22Rv1 (cell line): Measurements from ENCODE around the gene VPS8.

Experiments
- H3K27ac ChIP-seq: fragments of 450-650 bp; 2 replicates; pipeline ENCODE4 v1.5.1; 2017
- ZFX ChIP-seq: fragments of 450-650 bp; IDR thresholded peaks from 2 replicates; pipeline ENCODE4 v1.6.1; 2017; ENCODE audit warnings: antibody characterized with exemption, borderline replicate concordance
- TF ChIP-seq, protein P1 (sequence below): fragments of 450-650 bp; IDR thresholded peaks from 2 replicates; pipeline ENCODE4 v1.5.1; 2017; ENCODE audit warnings: mild to moderate bottlenecking

The VPS8 gene

DNA sequence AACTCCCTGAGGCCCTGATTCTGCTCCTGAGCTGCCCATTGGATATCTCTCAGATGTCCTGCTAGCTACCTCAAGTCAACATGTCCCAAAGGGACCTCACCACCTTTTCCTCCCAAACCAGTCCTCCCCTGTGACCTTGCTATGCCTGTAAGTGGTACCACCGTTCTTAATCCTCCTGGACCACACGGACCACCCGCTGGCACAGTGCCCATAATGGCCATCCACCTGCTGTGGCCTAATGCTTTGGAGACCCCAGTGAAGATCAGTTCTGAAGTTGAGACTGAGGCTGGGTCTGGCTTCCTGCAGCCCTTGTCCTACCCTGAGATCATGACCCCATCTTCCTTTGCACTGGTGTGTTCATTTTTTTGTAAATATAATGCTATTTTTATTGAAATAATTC lies 15.0 kb upstream of the VPS8 start:
- no peak for TF ChIP-seq ZFX
- TF ChIP-seq, protein P1, sequence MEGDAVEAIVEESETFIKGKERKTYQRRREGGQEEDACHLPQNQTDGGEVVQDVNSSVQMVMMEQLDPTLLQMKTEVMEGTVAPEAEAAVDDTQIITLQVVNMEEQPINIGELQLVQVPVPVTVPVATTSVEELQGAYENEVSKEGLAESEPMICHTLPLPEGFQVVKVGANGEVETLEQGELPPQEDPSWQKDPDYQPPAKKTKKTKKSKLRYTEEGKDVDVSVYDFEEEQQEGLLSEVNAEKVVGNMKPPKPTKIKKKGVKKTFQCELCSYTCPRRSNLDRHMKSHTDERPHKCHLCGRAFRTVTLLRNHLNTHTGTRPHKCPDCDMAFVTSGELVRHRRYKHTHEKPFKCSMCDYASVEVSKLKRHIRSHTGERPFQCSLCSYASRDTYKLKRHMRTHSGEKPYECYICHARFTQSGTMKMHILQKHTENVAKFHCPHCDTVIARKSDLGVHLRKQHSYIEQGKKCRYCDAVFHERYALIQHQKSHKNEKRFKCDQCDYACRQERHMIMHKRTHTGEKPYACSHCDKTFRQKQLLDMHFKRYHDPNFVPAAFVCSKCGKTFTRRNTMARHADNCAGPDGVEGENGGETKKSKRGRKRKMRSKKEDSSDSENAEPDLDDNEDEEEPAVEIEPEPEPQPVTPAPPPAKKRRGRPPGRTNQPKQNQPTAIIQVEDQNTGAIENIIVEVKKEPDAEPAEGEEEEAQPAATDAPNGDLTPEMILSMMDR: no peak
- no peak overlapping the region for H3K27ac ChIP-seq

DNA sequence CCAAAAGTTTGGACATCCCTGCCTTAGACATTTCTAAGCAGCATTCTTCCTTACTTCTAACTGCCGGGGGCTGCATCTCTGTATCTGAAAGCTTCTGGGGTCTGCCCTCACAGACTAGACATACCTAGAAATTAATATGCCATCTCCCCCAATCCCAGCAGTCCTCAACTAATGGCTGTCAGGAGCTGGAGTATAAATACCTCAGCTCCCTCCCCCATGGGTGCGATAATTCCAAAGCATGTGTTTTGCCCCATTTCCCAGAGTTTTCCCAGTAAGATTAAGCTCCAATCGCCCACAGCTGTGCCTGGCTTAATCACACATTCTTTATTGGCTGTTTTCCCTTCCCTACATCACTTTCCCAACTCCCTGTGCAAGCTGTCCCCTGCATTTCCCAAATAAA lies 13.8 kb upstream of the VPS8 start:
- no peak overlapping the region for H3K27ac ChIP-seq
- no peak for TF ChIP-seq ZFX
- TF ChIP-seq, protein P1: no peak

DNA sequence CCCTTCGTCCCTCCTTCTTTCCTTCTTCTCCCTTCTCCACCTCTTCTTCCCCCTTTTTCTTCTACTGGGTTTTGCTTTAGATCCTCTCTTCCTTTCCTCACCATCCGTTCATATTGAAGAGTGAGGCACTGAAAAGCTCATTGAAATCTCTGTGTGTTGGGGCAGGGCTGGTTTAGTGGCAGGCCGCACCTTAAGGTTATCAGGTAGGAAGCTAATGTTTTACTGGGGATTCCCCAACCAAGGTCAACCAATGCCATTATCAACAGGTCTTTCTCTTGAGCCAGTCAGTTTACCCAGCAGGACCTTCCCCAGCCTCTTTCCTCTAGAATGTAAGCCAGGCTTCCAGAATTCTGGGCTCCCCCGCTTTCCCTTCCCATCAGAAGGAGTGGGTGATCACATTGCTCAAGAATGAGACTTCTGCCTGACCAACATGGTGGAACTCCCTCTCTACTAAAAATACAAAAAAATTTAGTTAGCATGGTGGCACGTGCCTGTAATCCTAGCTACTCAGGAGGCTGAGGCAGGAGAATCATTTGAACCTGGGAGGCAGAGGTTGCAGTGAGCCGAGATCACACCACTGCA lies 11.5 kb upstream of the VPS8 start:
- TF ChIP-seq, protein P1: no peak
- no peak for TF ChIP-seq ZFX
- no peak overlapping the region for H3K27ac ChIP-seq

DNA sequence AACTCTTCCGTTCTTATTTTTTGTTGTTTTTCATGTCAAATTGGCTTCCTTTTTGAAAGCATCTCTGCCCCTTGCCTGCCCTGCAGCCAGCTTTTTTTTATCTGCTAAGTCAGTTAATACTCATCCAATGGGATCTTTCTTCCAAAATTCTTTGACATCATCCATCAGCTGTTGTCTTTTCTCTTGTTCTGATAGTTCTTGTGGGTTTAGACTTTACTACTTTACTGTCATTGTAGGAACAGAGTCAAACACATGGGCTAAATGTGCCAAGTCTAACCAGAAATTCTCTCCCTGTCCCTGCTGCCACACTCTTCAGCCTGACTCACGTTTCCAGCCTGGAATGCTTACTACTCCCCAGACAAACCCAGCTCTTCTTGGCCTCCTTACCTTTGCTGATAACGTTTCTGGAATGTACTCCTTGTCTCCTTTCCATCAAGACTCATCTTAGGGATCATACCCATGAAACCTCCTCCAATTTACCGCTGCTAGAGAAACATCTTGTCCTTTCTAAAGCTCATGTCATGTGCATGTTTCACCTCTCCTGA lies 10.7 kb upstream of the VPS8 start:
- TF ChIP-seq ZFX: no peak
- TF ChIP-seq, protein P1: no peak
- no peak overlapping the region for H3K27ac ChIP-seq

DNA sequence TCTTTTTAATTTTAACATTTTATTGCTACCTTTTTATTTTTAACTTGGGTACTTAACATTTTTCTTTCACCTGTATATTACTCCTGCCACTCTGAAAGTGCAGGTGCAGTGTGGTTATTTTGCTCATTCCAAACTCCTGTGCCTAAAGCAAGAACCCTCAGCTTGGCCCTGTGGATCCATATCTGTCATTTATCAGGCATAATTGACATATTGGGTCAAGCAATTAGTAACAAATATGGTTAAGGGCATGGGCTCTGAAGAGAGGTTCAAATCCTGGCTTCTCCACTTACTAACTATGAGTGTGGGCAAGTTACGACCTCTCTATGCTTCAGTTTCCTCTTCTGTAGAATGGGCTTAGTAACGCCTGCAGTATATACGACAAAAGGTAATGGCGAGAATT lies 9.8 kb upstream of the VPS8 start:
- no peak overlapping the region for H3K27ac ChIP-seq
- TF ChIP-seq ZFX: no peak
- TF ChIP-seq, protein P1: no peak

DNA sequence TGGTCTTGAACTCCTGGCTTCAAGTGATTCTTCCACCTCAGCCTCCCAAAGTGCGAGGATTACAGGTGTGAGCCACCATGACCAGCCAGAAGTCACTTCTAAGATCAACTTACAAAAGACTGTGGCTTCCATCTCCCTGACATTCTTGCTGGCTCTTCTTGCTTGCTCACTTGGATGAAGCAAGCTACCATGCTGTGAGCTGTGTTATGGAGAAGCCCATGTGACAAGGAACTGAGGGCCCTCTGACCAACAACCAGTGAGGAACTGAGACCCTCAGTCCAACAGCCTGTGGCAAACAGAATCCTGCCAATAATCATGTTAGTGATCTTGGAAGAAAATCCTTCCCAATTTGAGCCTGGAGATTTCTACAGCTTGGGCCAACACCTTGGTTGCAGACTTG lies 7.2 kb upstream of the VPS8 start:
- no peak overlapping the region for H3K27ac ChIP-seq
- no peak for TF ChIP-seq ZFX
- TF ChIP-seq, protein P1: no peak

DNA sequence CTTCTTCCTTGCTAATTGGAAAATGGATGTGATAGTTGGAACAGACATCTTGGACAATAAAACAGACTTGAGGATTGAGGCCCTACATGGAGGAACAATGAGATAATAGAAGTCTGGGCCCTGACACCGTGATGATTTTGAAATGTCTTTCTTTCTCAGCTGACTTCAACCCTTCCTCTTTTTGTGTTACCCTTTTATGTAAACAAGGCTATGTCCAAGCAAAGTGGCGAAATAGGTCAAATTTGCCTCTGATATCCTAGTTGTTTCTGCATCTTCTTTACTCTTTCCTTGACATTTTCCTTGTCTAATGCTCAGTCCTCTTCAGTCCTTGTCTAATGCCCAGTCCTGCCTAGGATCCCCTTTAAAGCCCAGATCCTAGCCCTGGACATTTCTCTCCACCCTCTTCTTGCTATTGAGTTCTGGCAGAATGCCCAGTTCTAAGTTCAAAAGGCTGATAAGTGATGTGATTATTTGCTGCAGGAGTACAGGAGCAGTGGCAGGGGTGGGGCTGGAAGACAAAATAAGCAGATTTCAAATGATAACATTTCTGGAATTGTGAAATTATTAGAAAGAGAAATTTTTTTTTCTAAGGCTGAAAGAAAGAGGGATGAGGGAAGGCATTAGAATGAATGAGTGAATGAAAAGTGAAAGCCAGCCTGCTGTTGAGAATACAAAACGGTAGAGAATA lies 6.5 kb upstream of the VPS8 start:
- TF ChIP-seq, protein P1: no peak
- no peak for TF ChIP-seq ZFX
- no peak overlapping the region for H3K27ac ChIP-seq
